GM12874 (cell line): ENCODE data around the gene SLC35B4.

Source experiments
- TF ChIP-seq, protein P1 (sequence below): IDR thresholded peaks from 2 replicates; pipeline ENCODE4 v1.5.1; 2011; ENCODE audit warnings: low read depth, mild to moderate bottlenecking, control low read depth, low read length, moderate library complexity; ENCODE audit not compliant: insufficient read depth

The SLC35B4 gene

DNA sequence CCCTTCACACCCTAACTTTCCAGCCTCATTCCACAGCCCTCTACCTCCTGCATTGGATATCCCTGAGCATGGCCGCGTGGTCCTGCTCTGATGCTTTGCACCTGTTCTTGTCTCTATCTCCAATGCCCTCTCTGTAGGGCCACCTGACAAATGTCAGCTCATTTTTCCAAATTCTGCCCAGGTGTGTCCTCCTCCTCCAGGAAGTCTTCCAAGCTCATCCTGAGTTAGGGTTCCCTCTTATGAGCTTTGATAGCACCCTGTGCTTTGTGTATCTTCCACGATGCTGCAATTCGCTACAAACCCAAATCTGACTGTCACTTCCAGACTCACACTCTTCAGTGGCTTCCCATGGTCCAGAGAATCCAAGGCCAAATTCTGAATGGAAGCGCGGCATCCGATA lies 14.7 kb upstream of the SLC35B4 start:
- TF ChIP-seq, protein P1, sequence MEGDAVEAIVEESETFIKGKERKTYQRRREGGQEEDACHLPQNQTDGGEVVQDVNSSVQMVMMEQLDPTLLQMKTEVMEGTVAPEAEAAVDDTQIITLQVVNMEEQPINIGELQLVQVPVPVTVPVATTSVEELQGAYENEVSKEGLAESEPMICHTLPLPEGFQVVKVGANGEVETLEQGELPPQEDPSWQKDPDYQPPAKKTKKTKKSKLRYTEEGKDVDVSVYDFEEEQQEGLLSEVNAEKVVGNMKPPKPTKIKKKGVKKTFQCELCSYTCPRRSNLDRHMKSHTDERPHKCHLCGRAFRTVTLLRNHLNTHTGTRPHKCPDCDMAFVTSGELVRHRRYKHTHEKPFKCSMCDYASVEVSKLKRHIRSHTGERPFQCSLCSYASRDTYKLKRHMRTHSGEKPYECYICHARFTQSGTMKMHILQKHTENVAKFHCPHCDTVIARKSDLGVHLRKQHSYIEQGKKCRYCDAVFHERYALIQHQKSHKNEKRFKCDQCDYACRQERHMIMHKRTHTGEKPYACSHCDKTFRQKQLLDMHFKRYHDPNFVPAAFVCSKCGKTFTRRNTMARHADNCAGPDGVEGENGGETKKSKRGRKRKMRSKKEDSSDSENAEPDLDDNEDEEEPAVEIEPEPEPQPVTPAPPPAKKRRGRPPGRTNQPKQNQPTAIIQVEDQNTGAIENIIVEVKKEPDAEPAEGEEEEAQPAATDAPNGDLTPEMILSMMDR: no peak

DNA sequence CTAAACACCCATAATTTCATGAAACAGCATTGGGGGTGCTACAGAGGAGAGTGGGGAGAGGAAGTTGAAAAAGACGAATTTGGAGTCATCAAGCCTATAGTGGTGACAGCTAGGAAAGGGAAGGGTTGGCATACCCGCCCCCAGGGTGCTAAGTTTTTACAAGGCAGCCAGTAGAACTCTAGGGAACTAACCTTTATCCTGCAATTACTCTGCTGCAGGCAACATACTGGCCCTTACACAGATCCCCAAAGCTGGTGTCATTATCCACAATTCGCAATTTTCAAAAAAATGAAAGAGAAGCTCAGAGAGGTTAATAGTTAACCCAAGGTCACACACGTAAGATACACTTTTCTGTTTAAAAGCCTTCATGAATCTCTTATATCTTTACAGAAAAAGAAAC lies 14.2 kb upstream of the SLC35B4 start:
- TF ChIP-seq, protein P1: no peak

DNA sequence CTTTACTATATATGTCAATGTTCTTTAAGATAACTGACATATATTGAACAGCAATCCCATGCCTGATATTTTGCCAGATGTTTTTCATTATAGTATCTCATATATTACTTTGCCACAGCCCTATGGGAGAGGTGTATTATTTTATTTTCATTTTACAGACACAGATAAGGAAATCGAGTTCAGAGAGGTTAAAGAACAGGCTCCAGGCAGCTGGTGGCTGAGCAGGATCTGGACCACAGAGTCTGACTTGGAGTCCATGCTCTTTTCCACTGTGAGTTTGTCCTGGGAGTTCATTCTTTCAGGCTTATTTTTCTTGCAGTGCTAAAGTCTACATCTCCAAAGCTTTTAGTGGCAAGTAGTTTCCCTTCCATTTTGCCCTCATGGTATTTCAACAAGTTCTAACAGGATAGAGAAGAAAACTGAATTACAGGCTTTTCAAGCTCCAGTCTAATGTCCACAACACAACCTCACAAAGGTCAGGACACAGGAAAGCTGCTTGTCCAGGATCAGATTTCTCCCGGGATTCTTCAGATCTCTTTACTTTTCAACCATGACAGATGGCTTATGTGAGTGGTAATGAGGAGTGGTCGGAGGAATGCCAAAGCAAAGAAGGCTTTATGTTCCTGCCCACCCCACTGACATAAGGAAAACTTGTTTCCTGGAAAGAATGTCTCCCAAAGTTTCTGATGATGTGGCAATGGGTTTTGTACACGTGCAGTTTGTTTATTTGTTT lies 13.1 kb upstream of the SLC35B4 start:
- TF ChIP-seq, protein P1: no peak

DNA sequence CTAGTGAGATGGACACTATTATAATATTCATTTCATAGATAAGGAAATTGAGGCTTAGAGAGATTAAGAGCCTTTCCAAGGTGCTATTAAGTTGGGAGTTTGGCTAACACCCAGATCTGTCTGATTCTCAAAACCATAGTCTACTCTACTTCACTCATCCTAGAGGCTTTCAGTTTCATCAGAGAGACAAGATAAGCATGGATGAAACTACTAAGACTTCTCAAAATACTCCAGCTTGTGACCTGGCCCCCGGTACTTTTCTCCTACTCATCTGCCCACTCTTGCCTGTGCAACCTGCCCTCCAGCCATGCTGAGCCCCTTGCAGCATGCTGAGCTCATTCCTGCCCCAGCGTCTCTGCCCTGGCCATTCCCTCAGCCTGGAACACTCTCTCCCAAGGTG lies 12.2 kb upstream of the SLC35B4 start:
- TF ChIP-seq, protein P1: no peak

DNA sequence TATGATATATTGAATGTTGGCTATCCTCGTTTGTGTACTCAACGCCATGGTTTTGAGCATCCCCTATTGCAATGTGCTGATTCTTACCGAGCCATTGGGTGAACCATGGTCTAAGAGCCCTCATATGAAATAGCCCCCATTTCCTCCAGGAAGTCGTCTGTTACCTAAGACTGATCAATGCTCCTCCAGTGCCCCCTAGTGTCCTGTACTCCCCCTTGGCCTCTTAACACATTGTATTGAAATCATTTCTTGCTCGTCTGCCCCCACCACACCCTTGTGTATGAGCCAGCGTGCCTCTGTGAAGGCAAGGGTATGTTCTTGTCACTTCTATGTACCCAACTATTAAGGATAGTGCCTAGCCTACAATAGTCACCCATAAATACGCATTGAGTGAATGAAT lies 11.2 kb upstream of the SLC35B4 start:
- TF ChIP-seq, protein P1: peak; percentile 72

DNA sequence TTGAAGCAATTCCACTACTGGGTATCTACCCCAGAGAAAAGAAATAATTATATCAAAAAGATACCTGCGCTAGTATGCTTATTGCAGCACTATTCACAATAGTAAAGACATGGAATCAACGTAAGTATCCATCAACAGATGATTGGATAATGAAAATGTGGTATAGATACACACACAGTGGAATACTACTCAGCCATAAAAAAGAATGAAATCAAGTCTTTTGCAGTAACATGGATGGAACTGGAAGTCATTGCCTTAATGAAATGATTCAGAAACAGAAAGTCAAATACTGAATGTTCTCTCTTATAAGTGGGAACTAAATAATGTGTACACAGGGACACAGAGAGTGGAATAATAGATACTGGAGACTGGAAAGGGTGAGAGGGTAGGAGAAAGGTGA lies 7.4 kb upstream of the SLC35B4 start:
- TF ChIP-seq, protein P1: no peak

DNA sequence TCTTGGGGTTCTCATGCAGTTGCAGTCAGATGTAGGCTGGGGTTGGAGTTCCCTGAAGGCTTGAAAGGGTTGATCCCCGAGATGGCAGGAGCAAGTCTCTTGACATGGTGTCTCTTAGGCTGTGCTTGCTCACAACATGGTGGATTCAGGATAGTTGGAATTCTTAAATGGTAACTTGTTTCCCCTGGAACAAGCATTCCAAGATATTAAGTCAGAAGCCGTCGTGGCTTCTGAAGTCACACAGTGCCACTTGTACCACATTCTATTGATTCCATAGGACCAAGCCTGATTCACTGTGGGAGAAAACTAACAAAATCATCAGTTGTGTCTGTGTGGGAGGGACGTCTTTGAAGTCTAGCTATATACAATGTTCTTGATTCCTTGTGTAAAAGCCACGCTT lies 3.5 kb upstream of the SLC35B4 start:
- TF ChIP-seq, protein P1: no peak
